IMR-90 (cell line): ENCODE measurements around the gene GRID1. TPM values are rescaled to one million over a fixed set of nuclear protein-coding genes. Genes with fewer than 3 reads are reported as not detected.

Experiments used
- ATAC-seq: fragments of 200-7000 bp; cut with Tn5 transposase; 2 replicates; pipeline ENCODE4 v1.9.1; 2020; ENCODE audit warnings: low read depth, mild to moderate bottlenecking, moderate library complexity
- BruUV-seq: library from RNA; stranded (reverse); fragments of 400-500 nt; replicated peaks from 2 replicates; lab custom pipeline; 2021; lab: Mats Ljungman, UMichigan
- CTCF ChIA-PET: fragments of 300-600 bp; formaldehyde crosslinking; extraction: SDS; loops from one replicate; lab custom pipeline; 2021; ENCODE audit warnings: antibody characterized with exemption; lab: Yijun Ruan, JAX
- POLR2A ChIA-PET: fragments of 300-600 bp; sonication (Branson Sonifier 250); formaldehyde crosslinking; loops from one replicate; lab custom pipeline; 2022; ENCODE audit warnings: antibody characterized with exemption; ENCODE audit not compliant: unreplicated experiment; lab: Charles Lee
- DNase-seq: peaks from one replicate; pipeline ENCODE4 v3.0.0; 2013
- H2AFZ ChIP-seq: replicated peaks from 2 replicates; pipeline ENCODE3; 2013; ENCODE audit warnings: low read length, mild to moderate bottlenecking; ENCODE audit not compliant: poor library complexity
- H2AK5ac ChIP-seq: 2 replicates; pipeline ENCODE4 v1.6.1; 2013; ENCODE audit warnings: low read depth, low read length, inconsistent platforms
- H2AK9ac ChIP-seq: replicated peaks from 2 replicates; pipeline ENCODE3; 2013; ENCODE audit warnings: mild to moderate bottlenecking, low read depth, low read length, moderate library complexity; ENCODE audit not compliant: poor library complexity
- H2BK120ac ChIP-seq: 2 replicates; pipeline ENCODE4 v1.6.1; 2013; ENCODE audit warnings: low read depth, low read length, inconsistent platforms
- H2BK15ac ChIP-seq: 3 replicates; pipeline ENCODE4 v1.6.1; 2013; ENCODE audit warnings: low read depth, low read length, inconsistent platforms
- H2BK20ac ChIP-seq: 2 replicates; pipeline ENCODE4 v1.6.1; 2013; ENCODE audit warnings: low read depth, mild to moderate bottlenecking, inconsistent platforms, low read length, moderate library complexity
- H2BK5ac ChIP-seq: 2 replicates; pipeline ENCODE4 v1.6.1; 2013; ENCODE audit warnings: mild to moderate bottlenecking, low read depth, low read length, inconsistent platforms; ENCODE audit not compliant: poor library complexity, severe bottlenecking
- H3K14ac ChIP-seq: replicated peaks from 2 replicates; pipeline ENCODE4 v1.6.1; 2013; ENCODE audit warnings: low read depth, low read length, inconsistent platforms
- H3K18ac ChIP-seq: 2 replicates; pipeline ENCODE4 v1.6.1; 2013; ENCODE audit warnings: low read depth, low read length, control low read depth
- H3K23ac ChIP-seq: 2 replicates; pipeline ENCODE4 v1.6.1; 2013; ENCODE audit warnings: low read depth, low read length, inconsistent platforms
- H3K27ac ChIP-seq: 2 replicates; pipeline ENCODE4 v1.5.1; 2013; ENCODE audit warnings: mild to moderate bottlenecking, control low read depth, low read length; ENCODE audit not compliant: insufficient read depth
- H3K27me3 ChIP-seq: 2 replicates; pipeline ENCODE4 v1.6.1; 2013; ENCODE audit warnings: low read length; ENCODE audit not compliant: control insufficient read depth, insufficient read depth
- H3K36me3 ChIP-seq: 2 replicates; pipeline ENCODE4 v1.6.1; 2013; ENCODE audit warnings: low read length, mixed read lengths; ENCODE audit not compliant: control insufficient read depth, insufficient read depth
- H3K4ac ChIP-seq: 2 replicates; pipeline ENCODE4 v1.6.1; 2013; ENCODE audit warnings: low read depth, low read length, inconsistent platforms
- H3K4me1 ChIP-seq: 2 replicates; pipeline ENCODE4 v1.6.1; 2013; ENCODE audit warnings: low read length, mixed read lengths; ENCODE audit not compliant: control insufficient read depth, insufficient read depth
- H3K4me2 ChIP-seq: 2 replicates; pipeline ENCODE4 v1.6.1; 2013; ENCODE audit warnings: low read depth, mild to moderate bottlenecking, control low read depth, low read length, moderate library complexity
- H3K4me3 ChIP-seq: 2 replicates; pipeline ENCODE4 v1.5.1; 2013; ENCODE audit warnings: low read depth, mild to moderate bottlenecking, control low read depth, low read length, moderate library complexity; ENCODE audit not compliant: insufficient read depth
- H3K56ac ChIP-seq: 2 replicates; pipeline ENCODE4 v1.6.1; 2013; ENCODE audit warnings: low read length, inconsistent platforms; ENCODE audit not compliant: insufficient read depth; ENCODE audit errors: extremely low read depth
- H3K79me1 ChIP-seq, 2 experiments: 2 replicates each; pipeline ENCODE4 v1.6.1; 2013; ENCODE audit warnings: low read length in 2 of 2, inconsistent platforms in 1 of 2, low read depth in 1 of 2
- H3K9ac ChIP-seq: 2 replicates; pipeline ENCODE4 v1.6.1; 2013; ENCODE audit warnings: low read depth, low read length, control low read depth
- H3K9me1 ChIP-seq: 2 replicates; pipeline ENCODE4 v1.6.1; 2013; ENCODE audit warnings: low read length, inconsistent platforms; ENCODE audit not compliant: insufficient read depth
- H3K9me3 ChIP-seq: 2 replicates; pipeline ENCODE4 v1.6.1; 2013; ENCODE audit warnings: low read length; ENCODE audit not compliant: control insufficient read depth, insufficient read depth
- H4K20me1 ChIP-seq: 2 replicates; pipeline ENCODE4 v1.6.1; 2013; ENCODE audit warnings: low read length, inconsistent platforms; ENCODE audit not compliant: insufficient read depth
- H4K5ac ChIP-seq: 2 replicates; pipeline ENCODE4 v1.6.1; 2013; ENCODE audit warnings: mild to moderate bottlenecking, low read depth, low read length, control low read depth
- H4K8ac ChIP-seq, 2 experiments: 2 replicates each; pipeline ENCODE4 v1.6.1; 2013; ENCODE audit warnings: low read depth in 2 of 2, low read length in 2 of 2, control low read depth in 1 of 2, inconsistent platforms in 1 of 2
- H4K91ac ChIP-seq: 2 replicates; pipeline ENCODE4 v1.6.1; 2013; ENCODE audit warnings: low read depth, low read length, inconsistent platforms; ENCODE audit not compliant: insufficient read depth
- BHLHE40 ChIP-seq: fragments of 150-350 bp; IDR thresholded peaks from 2 replicates; pipeline ENCODE4 v1.6.1; 2016; ENCODE audit warnings: mild to moderate bottlenecking, low read depth, low read length
- CEBPB ChIP-seq: IDR thresholded peaks from 2 replicates; pipeline ENCODE4 v1.6.1; 2012; ENCODE audit warnings: low read depth, low read length, improper control_type of control experiment
- CHD1 ChIP-seq: IDR thresholded peaks from 2 replicates; pipeline ENCODE4 v1.6.1; 2012; ENCODE audit warnings: low read depth, low read length, improper control_type of control experiment
- FOS ChIP-seq: fragments of 150-350 bp; IDR thresholded peaks from 2 replicates; pipeline ENCODE4 v1.6.1; 2016; ENCODE audit warnings: low read depth, low read length
- MAFK ChIP-seq: IDR thresholded peaks from 2 replicates; pipeline ENCODE4 v1.6.1; 2012; ENCODE audit warnings: low read depth, low read length, improper control_type of control experiment
- MAZ ChIP-seq: IDR thresholded peaks from 2 replicates; pipeline ENCODE4 v1.6.1; 2012; ENCODE audit warnings: low read depth, mild to moderate bottlenecking, low read length, improper control_type of control experiment, moderate library complexity, borderline replicate concordance
- MXI1 ChIP-seq: IDR thresholded peaks from 2 replicates; pipeline ENCODE4 v1.6.1; 2012; ENCODE audit warnings: low read depth, mild to moderate bottlenecking, low read length, moderate library complexity, borderline replicate concordance
- NFE2L2 ChIP-seq: fragments of 150-350 bp; IDR thresholded peaks from 2 replicates; pipeline ENCODE4 v1.6.1; 2016; ENCODE audit warnings: low read depth, mild to moderate bottlenecking, low read length
- POLR2A ChIP-seq: IDR thresholded peaks from 2 replicates; pipeline ENCODE4 v1.6.1; 2012; ENCODE audit warnings: mild to moderate bottlenecking, low read depth, low read length
- RAD21 ChIP-seq: IDR thresholded peaks from 2 replicates; pipeline ENCODE4 v1.6.1; 2012; ENCODE audit warnings: low read length, improper control_type of control experiment
- RCOR1 ChIP-seq: IDR thresholded peaks from 2 replicates; pipeline ENCODE4 v1.6.1; 2012; ENCODE audit warnings: mild to moderate bottlenecking, low read length, improper control_type of control experiment; ENCODE audit not compliant: insufficient replicate concordance
- RFX5 ChIP-seq: IDR thresholded peaks from 2 replicates; pipeline ENCODE4 v1.8.0; 2012; ENCODE audit warnings: low read depth, mild to moderate bottlenecking, low read length, moderate library complexity
- SMC3 ChIP-seq: fragments of 150-350 bp; IDR thresholded peaks from 2 replicates; pipeline ENCODE4 v1.6.1; 2016; ENCODE audit warnings: low read depth, mild to moderate bottlenecking, antibody characterized with exemption, low read length, moderate library complexity
- WGBS, 2 experiments: methylation state at CpG; one replicate each; pipeline versions ENCODE4 v1.1.5 to v1.1.7; 2013; ENCODE audit warnings: missing lambda C conversion rate in 2 of 2; ENCODE audit not compliant: insufficient read length in 1 of 2; ENCODE audit errors: extremely low coverage in 2 of 2; 5-methylcytosine and 5-hydroxymethylcytosine counted together
- dilution Hi-C: fragments of 300-500 bp; cut with HindIII; formaldehyde crosslinking; loops from one replicate; pipeline ENCODE4 v1.14.3; 2018; ENCODE audit warnings: low sequenced_read_pairs; ENCODE audit not compliant: unreplicated experiment
- in situ Hi-C: fragments of 300-500 bp; cut with MboI; formaldehyde crosslinking; loops from 3 replicates; pipeline ENCODE4 v1.14.3; 2019; ENCODE audit warnings: low sequenced_read_pairs, inconsistent platforms, mixed read lengths
- intact Hi-C: fragments of 100-400 bp; cut with micrococcal nuclease; formaldehyde crosslinking; loops from 2 replicates; pipeline ENCODE4 v1.10.0; 2022
- polyA plus RNA-seq, 3 experiments: library from polyadenylated mRNA; depleted of rRNA; stranded (reverse); fragments of >200 nt; gene quantifications; 2 replicates each; pipeline ENCODE4 v1.2.3, GENCODE V29; 2012; ENCODE audit warnings: low replicate concordance in 1 of 3
- total RNA-seq: library from RNA; depleted of rRNA; stranded (reverse); fragments of >200 nt; gene quantifications from 2 replicates; pipeline ENCODE4 v1.2.3, GENCODE V29; 2012
- TF ChIP-seq, protein P1 (sequence below): fragments of 150-350 bp; IDR thresholded peaks from 2 replicates; pipeline ENCODE4 v1.6.1; 2017; ENCODE audit warnings: mild to moderate bottlenecking, antibody characterized with exemption, low read length, low read depth
- TF ChIP-seq, protein P2 (sequence below): conservative IDR thresholded peaks from 2 replicates; pipeline ENCODE4 v1.5.1; 2012; ENCODE audit warnings: mild to moderate bottlenecking, low read depth, low read length, improper control_type of control experiment
- TF ChIP-seq, protein P3 (sequence below): fragments of 150-350 bp; IDR thresholded peaks from 2 replicates; pipeline ENCODE4 v1.6.1; 2016; ENCODE audit warnings: low read depth, mild to moderate bottlenecking, low read length, moderate library complexity, borderline replicate concordance

GRID1 gene
- total and polyA plus RNA-seq, 2 of the 4 experiments (the other 2 are of a cell fraction): not detected

DNA sequence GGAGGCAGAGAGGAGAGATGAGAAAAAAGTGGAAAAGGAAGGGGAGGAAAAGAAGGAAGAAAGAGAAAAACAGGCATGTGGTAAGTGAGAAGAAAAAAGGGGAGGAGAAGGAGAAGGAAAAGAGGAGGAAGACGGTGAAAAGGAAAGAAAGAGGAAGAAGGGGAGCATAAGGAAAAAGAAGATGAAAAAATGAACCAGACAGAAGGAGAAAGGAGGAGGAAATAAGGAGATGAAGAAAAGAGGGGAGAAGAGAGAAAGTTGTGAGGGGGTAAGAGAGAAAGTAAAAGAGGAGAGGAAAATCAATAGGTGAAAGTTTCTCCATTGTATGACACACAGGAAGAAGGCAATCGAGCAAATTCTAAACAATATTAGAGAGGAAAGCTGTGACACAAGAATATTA is 663.8 kb downstream of the GRID1 start:
- no TSS peak for BruUV-seq
- DNase-seq (no peak), ATAC-seq (no peak)
- CTCF ChIA-PET: no interaction called here
- Histone ChIP-seq H3K56ac (no peak overlapping the region), H2BK15ac (no peak overlapping the region), H3K23ac (no peak overlapping the region), H2BK120ac (no peak overlapping the region), H4K5ac (no peak overlapping the region), H3K79me1 (no peaks in the 10 kb centered on the region), H4K8ac (no peak overlapping the region), H4K91ac (no peak overlapping the region), H4K20me1 (no peaks in the 10 kb centered on the region), H3K9ac (no peak overlapping the region), H3K14ac (no peak overlapping the region), H3K4me2 (no peak overlapping the region), H2AFZ (no peak overlapping the region), H3K4me1 (no peaks in the 10 kb centered on the region), H3K4me3 (no peak overlapping the region), H2BK20ac (no peak overlapping the region), H3K9me3 (no peaks in the 10 kb centered on the region), H2BK5ac (no peak overlapping the region), H3K27me3 (no peaks in the 10 kb centered on the region), H2AK5ac (no peak overlapping the region), H3K9me1 (no peaks in the 10 kb centered on the region), H3K27ac (no peak overlapping the region), H3K4ac (no peak overlapping the region), H3K18ac (no peak overlapping the region), H2AK9ac (no peak overlapping the region), H3K36me3 (no peaks in the 10 kb centered on the region)
- dilution Hi-C loops: no loop called here
- in situ Hi-C loops: no loop called here
- POLR2A ChIA-PET: no interaction called here
- 60 to 80% methylated on average over 1 of the region's 2 CpGs for WGBS, 2 experiments
- intact Hi-C loops: no loop called here
- TF ChIP-seq RCOR1 (no peak), RFX5 (no peak), MAFK (no peak), MAZ (no peak), POLR2A (no peak), RAD21 (no peak), CHD1 (no peak), BHLHE40 (no peak), CEBPB (no peak), MXI1 (no peak), FOS (no peak), SMC3 (no peak), NFE2L2 (no peak)
- TF ChIP-seq, protein P1, sequence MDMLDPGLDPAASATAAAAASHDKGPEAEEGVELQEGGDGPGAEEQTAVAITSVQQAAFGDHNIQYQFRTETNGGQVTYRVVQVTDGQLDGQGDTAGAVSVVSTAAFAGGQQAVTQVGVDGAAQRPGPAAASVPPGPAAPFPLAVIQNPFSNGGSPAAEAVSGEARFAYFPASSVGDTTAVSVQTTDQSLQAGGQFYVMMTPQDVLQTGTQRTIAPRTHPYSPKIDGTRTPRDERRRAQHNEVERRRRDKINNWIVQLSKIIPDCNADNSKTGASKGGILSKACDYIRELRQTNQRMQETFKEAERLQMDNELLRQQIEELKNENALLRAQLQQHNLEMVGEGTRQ: no peak
- TF ChIP-seq, protein P2, sequence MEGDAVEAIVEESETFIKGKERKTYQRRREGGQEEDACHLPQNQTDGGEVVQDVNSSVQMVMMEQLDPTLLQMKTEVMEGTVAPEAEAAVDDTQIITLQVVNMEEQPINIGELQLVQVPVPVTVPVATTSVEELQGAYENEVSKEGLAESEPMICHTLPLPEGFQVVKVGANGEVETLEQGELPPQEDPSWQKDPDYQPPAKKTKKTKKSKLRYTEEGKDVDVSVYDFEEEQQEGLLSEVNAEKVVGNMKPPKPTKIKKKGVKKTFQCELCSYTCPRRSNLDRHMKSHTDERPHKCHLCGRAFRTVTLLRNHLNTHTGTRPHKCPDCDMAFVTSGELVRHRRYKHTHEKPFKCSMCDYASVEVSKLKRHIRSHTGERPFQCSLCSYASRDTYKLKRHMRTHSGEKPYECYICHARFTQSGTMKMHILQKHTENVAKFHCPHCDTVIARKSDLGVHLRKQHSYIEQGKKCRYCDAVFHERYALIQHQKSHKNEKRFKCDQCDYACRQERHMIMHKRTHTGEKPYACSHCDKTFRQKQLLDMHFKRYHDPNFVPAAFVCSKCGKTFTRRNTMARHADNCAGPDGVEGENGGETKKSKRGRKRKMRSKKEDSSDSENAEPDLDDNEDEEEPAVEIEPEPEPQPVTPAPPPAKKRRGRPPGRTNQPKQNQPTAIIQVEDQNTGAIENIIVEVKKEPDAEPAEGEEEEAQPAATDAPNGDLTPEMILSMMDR: no peak
- TF ChIP-seq, protein P3, sequence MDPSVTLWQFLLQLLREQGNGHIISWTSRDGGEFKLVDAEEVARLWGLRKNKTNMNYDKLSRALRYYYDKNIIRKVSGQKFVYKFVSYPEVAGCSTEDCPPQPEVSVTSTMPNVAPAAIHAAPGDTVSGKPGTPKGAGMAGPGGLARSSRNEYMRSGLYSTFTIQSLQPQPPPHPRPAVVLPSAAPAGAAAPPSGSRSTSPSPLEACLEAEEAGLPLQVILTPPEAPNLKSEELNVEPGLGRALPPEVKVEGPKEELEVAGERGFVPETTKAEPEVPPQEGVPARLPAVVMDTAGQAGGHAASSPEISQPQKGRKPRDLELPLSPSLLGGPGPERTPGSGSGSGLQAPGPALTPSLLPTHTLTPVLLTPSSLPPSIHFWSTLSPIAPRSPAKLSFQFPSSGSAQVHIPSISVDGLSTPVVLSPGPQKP: no peak
